Measurements from ENCODE around the gene ERAP2. TPM values are rescaled to one million over a fixed set of nuclear protein-coding genes. Genes with fewer than 3 reads are reported as not detected.

Gene ERAP2, protein sequence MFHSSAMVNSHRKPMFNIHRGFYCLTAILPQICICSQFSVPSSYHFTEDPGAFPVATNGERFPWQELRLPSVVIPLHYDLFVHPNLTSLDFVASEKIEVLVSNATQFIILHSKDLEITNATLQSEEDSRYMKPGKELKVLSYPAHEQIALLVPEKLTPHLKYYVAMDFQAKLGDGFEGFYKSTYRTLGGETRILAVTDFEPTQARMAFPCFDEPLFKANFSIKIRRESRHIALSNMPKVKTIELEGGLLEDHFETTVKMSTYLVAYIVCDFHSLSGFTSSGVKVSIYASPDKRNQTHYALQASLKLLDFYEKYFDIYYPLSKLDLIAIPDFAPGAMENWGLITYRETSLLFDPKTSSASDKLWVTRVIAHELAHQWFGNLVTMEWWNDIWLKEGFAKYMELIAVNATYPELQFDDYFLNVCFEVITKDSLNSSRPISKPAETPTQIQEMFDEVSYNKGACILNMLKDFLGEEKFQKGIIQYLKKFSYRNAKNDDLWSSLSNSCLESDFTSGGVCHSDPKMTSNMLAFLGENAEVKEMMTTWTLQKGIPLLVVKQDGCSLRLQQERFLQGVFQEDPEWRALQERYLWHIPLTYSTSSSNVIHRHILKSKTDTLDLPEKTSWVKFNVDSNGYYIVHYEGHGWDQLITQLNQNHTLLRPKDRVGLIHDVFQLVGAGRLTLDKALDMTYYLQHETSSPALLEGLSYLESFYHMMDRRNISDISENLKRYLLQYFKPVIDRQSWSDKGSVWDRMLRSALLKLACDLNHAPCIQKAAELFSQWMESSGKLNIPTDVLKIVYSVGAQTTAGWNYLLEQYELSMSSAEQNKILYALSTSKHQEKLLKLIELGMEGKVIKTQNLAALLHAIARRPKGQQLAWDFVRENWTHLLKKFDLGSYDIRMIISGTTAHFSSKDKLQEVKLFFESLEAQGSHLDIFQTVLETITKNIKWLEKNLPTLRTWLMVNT
- total RNA-seq: 52.2 and 65.5 TPM in 2 replicates

DNA sequence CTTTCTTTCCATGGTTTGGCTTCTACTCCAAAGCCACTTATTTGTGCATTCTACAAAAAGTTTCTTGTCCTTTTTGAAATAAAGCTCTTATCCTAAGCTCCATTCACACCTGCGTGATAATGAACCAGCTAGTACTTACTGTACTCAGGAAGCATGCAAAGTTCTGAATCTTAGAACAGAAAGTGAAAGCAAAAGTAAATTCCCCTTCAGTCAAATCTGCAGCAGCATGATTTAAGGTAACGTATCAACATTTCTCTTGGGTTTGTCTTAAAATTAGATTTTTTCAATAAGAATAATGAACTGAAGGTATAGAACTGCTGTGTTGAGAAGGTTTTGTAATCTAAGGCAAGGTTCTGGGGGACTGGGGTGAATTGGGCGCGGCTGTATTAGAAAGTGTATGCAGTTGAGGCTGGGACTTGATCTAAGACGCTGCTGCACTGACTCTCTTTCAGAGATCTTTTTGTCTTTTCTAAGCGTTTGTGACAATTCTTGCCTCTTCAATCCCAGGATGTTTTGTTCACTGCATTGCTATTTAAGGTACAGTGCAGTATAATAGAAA is at the start of gene ERAP2:
Gene ERAP2, plus strand, starts transcription at position 209 of the 559 bp plus-strand sequence. CDS start 3,186 bp downstream, outside the sequence.

DNA sequence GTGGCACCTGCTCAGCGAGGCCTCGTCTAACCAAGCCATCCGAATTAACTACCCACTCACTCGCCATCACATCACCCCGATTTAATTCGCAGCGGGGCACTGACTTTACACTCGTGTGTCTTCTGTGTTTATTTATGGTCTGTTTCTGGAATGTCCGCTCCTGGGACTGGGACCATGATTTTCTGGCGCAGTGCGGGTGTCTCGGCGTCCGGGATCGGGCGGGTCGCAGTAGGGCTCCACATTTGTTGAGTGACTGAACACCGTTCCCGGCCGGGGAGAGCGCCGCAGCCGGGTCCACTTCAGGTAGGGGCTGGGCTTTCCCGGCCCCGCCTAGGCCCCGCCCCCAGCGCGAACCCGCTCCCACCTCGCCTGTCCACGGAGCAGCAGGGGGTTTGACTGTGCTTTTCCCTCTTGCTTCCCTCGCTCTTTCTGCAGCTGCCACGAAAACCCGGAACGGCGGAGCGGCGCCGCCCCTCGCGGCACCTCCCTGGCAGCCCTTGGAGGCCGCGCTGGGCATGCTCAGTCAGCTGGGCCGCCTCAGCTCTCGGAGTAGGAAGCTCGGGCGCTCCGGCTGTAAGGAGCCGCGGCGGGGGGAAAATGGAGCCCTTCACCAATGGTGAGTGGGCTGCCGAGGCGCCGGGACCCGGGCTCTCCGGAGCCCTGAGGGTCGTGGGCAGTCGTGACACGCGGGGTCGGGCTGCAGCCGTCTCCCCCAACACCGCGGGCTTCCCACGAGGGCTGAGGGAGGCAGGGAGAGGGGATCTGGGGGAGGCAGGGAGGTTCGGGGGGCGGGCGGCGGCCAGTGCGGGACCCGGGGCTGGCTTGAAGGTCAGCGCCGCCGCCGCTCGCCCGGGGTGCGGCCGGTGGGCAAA is 59.5 kb downstream of the ERAP2 start, which contains the start of gene LNPEP:
Gene LNPEP, plus strand, starts transcription at position 522 of the 872 bp plus-strand sequence. Its CDS starts 76 bp downstream, at position 598.

Other genes starting within 250 kb of the ERAP2 start
- 177 and 230 TPM in 2 replicates for gene CAST, start 214.1 kb upstream of the ERAP2 start, total RNA-seq
- 37.6 and 45.7 TPM in 2 replicates for gene ERAP1, start 68.6 kb upstream of the ERAP2 start, total RNA-seq
- gene LNPEP, start 59.6 kb downstream of the ERAP2 start, total RNA-seq: 39.4 and 41.1 TPM in 2 replicates